Mucosa of gallbladder (tissue), 1 donor: ENCODE measurements around the gene MS4A3. TPM values are rescaled to one million over a fixed set of nuclear protein-coding genes. Genes with fewer than 3 reads are reported as not detected.
"Not testable (repeated sequence)": the region's sequence is repeated elsewhere in the genome, so short reads cannot be mapped to it uniquely, and the experiment has no call there.

Experiments
- DNase-seq: peaks from one replicate; pipeline ENCODE4 v3.0.0-alpha.2; 2020; ENCODE audit warnings: low spot score
- total RNA-seq: library from RNA; stranded (reverse); gene quantifications from one replicate; pipeline ENCODE4 v1.2.1, GENCODE V29; 2021
- donor health status: DM: no; HTN: no; CAD: no.

The MS4A3 gene, protein sequence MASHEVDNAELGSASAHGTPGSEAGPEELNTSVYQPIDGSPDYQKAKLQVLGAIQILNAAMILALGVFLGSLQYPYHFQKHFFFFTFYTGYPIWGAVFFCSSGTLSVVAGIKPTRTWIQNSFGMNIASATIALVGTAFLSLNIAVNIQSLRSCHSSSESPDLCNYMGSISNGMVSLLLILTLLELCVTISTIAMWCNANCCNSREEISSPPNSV
- 0.40 TPM for total RNA-seq

DNA sequence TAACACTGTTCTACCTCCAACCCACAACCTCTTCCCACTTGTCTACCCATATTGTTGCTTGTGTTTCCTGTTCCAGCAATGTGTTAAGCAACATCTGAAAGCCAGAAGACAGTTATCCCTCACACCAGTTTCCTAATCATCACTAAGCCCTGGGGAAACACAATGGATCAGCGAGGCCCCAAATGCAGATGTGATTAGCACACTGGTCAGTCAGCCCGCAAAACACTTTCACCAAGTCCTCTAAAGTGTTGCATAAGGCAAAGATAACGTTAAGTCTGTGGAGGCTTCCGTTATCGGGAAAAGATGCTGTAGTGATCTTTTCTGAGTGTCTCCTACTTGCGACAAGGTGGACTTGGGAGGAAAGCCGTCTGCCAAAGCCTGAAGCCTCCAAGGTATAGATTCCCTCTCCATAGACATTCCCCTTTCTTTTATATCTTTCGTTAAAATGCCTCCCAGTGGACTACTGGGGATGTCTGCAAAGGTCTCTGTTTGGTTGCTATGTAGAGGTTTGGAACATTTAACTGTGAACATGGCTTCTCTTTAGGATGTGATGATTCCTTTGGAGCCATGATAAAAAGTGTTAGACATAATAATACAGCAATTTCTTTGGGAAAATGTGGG, at the start of gene MS4A3:
Gene MS4A3, plus strand, starts transcription at position 317 of the 621 bp plus-strand sequence. CDS start 4,496 bp downstream, outside the sequence.
- DNase-seq = no peak

DNA sequence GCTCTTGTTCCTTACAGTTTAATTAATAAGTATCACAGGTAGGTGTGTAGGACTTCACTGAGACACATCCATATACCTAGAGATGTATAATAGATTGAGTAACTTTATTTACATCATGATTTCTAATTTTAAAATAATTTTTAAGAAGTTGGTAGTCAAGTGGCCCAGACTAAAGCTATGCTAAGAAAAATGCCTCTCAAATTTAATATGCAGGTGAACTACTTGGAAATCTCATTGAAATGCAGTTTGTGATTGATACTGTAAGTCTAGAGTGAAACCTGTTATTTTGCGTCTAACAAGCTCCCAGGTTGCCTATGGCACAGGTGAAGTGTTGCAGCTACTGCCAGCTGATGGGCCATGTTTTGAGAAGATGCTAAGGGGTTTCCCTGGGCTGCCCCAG, 39.6 kb upstream of the MS4A3 start, which contains the start of gene OOSP4B:
Gene OOSP4B, plus strand, starts transcription at position 301 of the 400 bp plus-strand sequence.
- no peak for DNase-seq

DNA sequence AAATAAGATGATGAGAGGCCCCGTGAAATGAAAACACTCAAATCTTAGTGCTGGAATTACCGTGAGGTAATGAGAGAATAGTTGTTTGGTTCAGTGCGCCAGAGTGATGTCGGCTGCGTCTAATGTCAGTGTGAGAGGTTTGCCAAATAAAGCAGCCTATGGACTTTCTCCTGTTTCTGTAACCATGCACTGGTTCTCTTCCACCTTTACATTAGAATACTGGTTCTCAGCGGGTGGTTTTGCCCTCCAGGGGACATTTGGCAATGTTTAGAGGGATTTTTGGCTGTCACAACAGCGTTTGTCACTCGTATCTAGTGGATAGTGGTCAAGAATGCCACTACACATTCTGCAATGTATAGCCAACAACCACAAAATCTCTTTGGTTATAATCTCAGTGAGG, 38.4 kb upstream of the MS4A3 start:
- no peak for DNase-seq

DNA sequence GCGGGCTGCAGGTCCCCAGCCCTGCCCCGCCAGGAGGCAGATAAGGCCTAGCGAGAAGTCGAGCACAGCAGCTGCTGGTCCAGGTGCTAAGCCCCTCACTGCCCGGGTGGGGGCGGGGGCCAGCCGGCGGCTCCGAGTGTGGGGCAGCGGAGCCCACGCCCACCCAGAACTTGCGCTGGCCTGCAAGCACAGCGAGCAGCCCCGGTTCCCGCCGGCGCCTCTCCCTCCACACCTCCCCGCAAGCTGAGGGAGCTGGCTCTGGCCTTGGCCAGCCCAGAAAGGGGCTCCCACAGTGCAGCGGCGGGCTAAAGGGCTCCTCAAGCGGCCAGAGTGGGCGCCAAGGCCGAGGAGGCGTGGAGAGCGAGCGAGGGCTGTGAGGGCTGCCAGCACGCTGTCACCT, 36.1 kb upstream of the MS4A3 start:
- not testable (repeated sequence) for DNase-seq

DNA sequence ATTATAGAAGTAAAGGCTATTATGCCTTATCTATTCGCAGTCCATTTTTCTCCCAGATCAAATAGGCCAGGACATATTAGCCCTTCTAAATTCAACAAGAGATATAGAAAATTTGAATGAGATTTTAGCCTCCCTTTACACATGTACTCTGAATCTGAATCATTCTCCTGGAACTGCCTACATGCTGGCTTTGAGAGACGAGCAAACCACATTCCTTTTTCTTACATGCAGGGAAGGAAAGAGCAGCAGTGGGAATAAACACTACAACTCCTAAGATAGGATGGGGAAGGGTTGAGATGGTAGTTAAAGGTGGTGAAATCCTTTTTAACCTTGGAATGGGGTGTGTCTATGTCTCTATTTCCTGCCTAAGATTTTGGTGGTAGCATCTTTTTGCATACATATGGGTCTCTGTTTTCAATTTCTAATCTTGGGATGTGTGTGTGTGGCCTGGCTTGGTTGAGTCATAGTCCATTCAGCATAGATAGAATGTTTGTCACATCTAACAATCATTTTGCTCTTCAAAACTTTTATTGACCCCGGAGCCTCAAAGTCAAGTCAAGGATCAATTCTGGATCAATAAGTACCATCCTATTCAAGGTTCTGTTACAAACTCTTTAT, 27.3 kb upstream of the MS4A3 start:
- no peak for DNase-seq

DNA sequence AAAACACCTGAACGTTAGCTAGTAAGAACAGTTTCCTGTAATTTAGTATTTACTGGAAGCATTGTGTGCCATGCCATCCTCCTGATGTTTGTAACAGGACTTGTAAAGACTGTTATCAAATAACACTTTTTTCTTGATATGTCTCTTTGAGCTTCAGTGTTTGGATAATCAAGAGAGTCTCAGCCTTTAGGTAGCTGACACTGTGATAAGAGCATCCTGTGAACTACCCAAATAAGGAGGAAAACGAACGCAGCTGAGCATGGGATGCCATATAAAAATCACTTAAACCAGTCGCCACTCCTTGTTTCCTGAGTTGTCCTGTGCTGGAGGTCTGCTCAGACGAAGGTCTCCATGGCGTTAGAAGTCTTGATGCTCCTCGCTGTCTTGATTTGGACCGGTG, 16.4 kb upstream of the MS4A3 start, which contains the start of gene OOSP2:
Gene OOSP2, plus strand, starts transcription at position 301 of the 400 bp plus-strand sequence. Its CDS starts 51 bp downstream, at position 352.
- DNase-seq = no peak

DNA sequence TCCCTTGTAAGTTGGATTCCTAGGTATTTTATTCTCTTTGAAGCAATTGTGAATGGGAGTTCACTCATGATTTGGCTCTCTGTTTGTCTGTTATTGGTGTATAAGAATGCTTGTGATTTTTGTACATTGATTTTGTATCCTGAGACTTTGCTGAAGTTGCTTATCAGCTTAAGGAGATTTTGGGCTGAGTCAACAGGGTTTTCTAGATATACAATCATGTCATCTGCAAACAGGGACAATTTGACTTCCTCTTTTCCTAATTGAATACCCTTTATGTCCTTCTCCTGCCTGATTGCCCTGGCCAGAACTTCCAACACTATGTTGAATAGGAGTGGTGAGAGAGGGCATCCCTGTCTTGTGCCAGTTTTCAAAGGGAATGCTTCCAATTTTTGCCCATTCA, 6.0 kb upstream of the MS4A3 start:
- DNase-seq = not testable (repeated sequence)

DNA sequence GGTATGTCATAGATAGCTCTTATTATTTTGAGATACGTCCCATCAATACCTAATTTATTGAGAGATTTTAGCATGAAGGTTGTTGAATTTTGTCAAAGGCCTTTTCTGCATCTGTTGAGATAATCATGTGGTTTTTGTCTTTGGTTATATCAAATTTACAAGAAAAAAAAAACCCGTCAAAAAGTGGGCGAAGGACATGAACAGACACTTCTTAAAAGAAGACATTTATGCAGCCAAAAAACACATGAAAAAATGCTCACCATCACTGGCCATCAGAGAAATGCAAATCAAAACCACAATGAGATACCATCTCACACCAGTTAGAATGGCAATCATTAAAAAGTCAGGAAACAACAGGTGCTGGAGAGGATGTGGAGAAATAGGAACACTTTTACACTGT, 5.6 kb upstream of the MS4A3 start:
- DNase-seq = not testable (repeated sequence)

DNA sequence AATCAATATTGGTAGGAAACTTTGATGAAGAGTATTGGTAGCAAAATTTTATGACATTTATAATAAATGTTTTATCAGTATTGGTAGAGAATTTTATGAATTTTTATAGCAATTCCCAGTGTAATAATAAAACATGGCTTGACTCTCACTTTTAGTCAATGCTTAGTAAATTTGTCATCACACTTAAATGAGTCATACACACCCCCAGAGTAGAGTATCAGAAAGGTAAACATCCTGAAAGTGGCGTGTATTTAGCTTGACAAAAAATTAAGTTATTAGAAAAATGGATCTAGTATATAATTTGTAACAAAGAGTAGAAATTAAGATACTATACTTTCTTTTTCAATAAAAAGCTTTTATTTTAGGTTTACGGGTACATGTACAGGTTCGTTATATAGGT, 2.6 kb downstream of the MS4A3 start:
- no peak for DNase-seq

DNA sequence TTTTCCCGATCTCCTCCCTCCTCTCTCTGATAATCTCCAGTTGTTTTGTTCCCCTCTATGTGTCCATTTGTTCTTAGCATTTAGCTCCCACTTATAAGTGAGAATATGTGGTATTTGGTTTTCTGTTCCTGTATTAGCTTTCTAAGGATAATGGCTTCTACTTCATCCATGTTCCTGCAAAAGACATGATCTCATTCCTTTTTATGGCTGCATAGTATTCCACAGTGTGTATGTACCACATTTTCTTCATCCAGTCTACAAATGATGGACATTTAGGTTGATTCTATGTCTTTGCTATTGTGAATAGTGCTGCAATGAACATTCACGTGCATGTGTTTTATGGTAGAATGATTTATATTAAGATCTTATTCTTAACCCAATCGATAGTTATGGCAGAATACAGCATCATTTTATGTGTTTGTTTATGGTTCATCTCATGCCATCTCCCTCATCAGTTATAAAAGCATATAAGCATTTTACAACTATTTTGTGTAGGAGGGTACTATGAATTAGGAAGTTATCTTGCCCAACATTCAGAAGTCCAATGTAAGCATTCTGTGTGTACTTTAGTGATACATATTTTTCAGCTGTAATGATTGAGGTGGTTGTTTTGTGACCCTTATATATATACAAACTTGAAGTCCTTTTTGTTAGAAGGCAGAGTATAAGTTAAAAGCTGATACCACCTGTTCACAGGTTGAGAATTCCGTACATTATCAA, 3.2 kb downstream of the MS4A3 start:
- DNase-seq = no peak

DNA sequence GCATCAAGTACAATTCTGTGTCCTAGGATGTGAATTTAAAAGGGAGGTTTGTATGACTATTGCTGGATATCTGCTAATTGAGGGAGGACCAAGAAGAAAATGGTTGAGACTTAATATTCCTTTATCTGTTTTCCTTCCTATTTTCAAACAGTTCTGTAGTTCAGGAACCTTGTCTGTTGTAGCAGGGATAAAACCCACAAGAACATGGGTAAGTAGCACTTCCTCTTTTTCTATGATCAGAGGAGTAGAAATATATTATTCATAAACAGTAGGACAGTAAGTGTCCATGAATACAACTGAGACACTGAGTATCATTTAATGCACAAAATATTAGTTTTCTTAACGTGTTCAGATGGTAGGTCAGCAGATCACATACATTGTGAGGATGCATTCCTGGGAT, 7.6 kb downstream of the MS4A3 start:
- DNase-seq = no peak

DNA sequence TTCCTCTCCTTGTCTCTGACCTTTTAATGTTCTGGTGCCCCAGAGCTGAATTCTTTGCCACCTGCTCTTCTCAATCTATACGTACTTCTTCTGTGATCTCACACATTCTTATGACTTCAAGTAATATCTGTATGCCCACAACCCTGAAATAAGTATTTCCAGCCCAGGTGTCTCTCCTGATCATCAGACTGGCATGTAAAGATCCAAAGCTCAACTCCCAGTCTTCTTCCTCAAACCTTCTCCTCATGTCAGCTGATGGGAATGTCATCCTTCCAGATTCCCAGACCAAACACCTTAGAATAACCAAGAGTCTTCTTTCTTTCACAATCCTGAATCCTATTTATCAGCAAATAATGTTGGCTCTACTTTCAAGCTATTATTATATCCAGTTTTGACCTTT, 9.3 kb downstream of the MS4A3 start:
- DNase-seq = no peak

DNA sequence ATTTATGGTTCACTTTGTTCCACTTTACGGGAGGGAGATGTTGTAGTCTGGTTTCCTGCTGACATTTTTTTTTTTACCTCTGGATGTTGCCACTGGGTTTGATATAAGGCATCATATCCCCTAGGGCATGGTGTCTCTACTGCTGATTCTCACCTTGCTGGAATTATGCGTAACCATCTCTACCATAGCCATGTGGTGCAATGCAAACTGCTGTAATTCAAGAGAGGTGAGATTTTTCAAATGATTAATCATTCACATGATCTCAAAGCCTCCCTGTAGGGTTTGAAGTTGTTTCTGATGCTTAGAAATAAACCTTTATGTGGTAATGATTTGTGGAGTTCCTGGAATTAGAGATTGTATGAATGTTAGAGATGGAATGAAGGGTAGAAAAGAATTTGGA, 13.0 kb downstream of the MS4A3 start:
- DNase-seq = no peak

DNA sequence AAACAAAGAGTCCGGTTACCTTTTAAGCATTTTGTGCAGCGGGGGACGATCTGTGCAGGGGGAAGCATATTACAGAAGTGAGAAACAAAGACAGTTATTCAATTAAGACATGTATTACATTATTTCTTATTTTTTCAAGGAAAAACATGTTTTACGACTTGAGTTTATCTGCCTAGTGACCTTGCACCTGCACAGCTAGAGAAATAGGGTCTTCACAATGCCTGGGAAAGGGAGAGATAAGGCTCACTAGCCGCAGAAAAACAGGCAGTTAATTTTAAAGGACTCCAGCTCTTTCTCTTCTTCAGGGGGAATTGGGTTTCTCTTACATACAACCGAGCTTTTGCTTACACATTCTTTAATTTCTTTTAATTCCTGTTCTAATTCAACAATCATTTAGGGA, 15.2 kb downstream of the MS4A3 start:
- not testable (repeated sequence) for DNase-seq

DNA sequence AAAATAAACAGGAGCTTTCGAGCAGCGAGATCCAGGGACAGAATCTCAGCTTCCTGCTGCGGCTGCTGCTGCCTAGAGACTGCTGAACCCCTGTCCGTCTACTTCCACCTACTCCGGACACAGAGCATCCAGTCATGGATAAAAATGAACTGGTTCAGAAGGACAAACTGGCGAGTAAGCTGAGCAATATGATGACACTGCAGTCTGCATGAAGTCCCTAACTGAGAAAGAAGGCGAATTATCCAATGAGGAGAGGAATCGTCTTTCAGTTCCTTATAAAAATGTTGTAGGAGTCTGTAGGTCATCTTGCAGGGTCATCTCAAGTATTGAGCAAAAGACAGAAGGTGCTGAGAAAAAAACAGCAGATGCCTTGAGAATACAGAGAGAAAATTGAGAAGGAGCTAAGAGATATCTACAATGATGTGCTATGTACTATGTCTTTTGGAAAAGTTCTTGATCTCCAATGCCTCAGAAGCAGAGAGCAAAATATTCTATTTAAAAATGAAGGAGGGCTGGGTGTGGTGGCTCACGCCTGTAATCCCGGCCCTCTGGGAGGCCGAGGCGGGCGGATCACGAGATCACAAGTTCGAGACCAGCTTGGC, 20.9 kb downstream of the MS4A3 start:
- DNase-seq = no peak

DNA sequence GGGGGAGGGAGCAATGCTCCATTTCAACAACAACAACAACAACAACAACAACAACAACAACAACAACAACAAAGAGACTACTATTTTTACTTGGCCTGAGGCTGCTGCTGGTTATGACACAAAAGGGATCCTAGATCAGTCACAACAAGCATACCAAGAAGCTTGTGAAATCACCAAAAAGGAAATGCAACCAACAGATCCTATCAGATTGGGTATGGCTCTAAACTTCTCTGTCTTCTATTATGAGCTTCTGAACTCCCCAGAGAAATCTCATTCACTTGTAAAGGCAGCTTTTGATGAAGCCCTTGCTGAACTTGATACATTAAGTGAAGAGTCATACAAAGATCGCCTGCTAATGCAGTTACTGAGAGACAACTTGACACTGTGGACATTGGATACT, 21.5 kb downstream of the MS4A3 start:
- no peak for DNase-seq

DNA sequence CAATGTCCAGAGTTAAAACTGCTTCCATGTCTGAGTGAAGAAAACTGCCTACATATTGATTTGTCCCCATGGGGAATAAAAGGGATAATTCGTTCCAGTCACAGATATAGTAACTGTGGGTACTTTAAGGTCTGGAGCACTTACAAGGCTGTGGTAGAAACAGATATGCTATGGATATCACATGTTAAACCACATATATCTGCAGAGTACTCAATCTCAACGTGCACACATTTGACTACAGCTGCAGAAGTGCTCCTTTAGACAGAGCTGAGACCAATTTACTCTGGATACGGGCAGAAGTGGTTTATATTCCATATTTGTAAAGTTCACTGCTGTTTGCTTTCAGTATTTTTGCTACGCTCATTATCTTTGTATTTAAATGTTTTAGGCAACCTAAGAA, 22.3 kb downstream of the MS4A3 start:
- no peak for DNase-seq

DNA sequence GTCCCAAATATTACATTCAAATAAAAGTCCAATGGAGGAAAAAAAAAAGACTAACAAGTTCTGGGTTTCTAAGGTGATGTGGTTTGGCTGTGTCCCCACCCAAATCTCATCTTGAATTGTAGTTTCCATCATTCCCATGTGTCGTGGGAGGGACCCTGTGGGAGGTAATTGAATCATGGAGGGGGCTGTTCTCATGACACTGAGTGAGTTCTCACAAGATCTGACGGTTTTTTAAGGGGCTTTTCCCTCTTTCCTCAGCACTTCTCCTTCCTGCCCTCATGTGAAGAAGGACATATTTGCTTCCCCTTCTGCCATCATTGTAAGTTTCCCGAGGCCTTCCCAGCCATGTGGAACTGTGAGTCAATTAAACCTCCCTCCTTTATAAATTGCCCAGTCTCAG, 24.1 kb downstream of the MS4A3 start:
- DNase-seq = no peak

DNA sequence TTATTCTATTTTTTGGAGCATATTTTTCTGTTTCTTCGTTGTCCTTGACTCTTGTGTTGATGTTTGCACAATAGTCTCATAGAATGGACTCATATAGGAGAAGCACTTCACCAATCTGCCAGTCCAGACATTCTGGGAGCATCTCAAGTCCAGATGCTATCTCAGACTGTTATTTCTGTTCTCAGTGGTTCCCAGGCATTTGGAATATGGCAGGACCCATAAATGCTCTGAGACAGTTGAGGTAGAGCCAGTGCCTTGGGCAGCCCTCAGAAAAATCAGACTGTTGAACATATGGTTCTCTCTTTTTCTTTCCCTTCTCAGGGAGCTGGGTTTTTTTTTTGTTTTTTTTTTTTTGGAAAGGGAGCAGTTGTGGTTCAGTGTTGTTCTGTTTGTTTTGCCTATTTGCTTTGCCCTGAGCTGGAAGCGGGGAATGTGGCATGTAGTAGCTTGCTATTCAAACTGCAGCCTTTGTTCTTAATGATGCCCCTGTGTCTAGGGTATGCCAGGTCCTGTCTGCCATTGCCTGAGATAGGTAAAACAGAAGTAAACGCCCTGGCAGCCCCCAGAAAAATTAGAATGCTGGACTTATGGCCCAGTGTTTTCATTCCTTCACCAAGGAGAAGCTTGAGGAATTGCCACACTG, 28.3 kb downstream of the MS4A3 start:
- no peak for DNase-seq

DNA sequence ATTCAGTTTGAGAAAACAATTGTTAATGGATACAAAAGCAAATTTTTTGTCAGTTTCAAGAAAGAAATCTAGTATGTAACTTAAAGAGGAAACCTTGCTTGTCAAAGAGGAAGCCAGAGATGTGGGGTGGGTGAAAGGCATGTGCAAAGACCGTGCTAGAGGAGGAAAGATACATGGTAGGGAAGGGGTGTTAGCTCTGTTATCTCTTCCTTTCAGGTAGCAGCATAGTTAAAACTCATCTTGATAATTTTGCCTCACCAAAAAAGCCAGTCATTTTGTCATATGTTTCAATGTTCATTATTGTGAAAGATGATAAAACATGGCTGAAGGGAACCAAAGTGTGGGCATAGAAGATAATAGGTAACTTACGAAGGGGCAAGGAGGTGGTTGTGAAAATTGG, 29.4 kb downstream of the MS4A3 start:
- DNase-seq = no peak

DNA sequence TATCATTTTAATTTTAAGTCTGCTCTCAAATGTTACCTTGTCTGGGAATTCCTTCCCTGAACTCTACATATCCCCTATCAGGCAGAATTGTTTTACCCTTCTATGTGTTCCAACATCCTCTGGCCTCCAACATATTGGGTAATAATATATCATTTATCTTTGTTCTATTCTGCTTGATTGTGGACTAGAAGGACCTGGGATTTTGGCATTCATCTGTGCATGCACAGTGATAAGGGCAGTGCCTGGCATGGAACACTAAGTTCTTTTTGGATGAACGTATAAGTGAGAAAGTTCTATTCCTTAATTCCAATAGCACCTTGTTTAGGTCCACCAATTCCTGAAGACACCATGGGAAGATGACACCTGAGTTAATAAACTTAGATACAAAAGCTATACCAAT, 30.8 kb downstream of the MS4A3 start:
- no peak for DNase-seq

DNA sequence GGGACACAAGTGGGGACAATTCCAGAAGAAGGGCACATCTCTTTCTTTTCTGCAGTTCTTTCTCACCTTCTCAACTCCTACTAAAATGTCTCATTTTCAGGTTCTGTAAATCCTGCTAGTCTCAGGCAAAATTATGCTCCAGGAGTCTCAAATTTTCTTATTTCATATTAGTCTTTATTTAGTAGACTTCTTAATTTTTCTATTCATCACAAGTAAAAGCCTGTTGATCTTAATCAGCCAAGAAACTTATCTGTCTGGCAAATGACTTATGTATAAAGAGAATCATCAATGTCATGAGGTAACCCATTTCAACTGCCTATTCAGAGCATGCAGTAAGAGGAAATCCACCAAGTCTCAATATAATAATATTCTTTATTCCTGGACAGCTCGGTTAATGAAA, 31.9 kb downstream of the MS4A3 start, which contains the start of gene MS4A2:
Gene MS4A2, plus strand, starts transcription at position 301 of the 400 bp plus-strand sequence. CDS start 102 bp downstream, outside the sequence.
- DNase-seq = no peak
